Sciatic nerve (tissue), 2 donors: ENCODE data around the gene CYB561D2. TPM values are rescaled to one million over a fixed set of nuclear protein-coding genes. Genes with fewer than 3 reads are reported as not detected.
A peak's percentile ranks its signal among the peaks of the same experiment; 100 is the strongest.

Experiments
- ATAC-seq: fragments of 200-7000 bp; cut with Tn5 transposase; one replicate; pipeline ENCODE4 v1.9.1; 2020; ENCODE audit warnings: mild to moderate bottlenecking, moderate library complexity
- DNase-seq: peaks from one replicate; pipeline ENCODE4 v3.0.0-alpha.2; 2020; ENCODE audit warnings: low spot score
- intact Hi-C: fragments of 100-400 bp; cut with DNase I; formaldehyde crosslinking; loops from one replicate; pipeline ENCODE4 v1.14.2; 2022
- total RNA-seq: library from RNA; stranded (reverse); fragmentation: NEBNext Ultra II Directional; extraction: Animal tissue kit (Norgen Biotek cat#: 25700); gene quantifications from one replicate; pipeline ENCODE4 v1.2.1, GENCODE V29; 2021
- donor health status: DM: no; HTN: no; CAD: no.
- donor health status: DM: no; HTN: no; CAD: no.

Gene CYB561D2
- total RNA-seq, 1 donor from 2014 or later, result 10.1 TPM

DNA sequence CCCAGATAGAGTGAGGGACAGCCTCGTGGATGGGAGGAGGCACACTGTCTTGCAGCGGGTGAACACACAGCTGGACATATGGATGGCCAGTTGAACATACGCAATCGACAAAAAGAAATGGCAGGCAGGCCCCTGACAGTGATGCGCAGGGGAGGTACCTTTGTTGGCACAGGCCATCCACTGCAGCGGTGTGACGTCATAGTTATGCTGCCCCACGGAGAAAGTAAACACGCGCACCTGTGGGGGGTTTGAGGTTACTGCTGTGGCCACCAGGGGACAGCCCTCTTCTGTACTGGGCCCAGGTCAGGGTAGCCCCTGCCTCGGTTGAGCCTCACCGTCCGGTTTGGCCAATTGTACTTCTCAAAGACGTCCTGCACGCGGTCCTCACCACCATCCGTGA is 28.1 kb downstream of the CYB561D2 start:
- no peak for ATAC-seq
- intact Hi-C loops, result no loop called here
- DNase-seq, result no peak

DNA sequence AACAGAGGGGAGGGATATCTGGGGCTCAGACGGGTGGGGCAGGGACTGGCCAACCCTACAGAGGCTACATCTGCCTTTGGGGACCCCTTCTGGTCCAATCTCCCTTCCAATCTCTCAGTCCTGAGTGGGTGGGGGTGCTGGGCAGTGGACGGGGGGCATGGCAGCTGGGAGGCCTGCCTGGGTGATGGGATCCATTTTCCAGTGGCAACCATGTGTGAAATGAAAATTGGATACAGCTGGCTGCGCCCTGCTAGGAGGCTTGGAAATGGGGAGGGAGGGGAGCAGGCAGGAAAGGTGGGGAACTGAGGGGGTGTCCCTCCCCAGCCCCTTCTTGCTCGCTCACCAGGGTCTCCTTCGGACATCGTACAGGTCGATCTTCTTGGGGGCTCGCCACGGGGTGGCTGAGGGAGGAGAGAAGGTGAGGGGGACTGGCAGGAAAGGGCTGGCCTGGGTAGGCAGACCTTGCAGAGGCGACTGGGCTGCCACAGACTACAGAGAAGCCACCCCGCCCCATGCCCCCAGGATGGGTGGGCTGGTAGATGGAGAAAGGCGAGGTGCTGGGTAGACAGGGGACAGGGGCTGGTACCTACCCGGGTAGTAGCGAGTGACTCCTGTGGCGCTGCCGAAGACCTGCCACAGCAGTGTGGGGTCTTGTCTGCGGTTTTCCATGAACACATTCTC is 29.9 kb downstream of the CYB561D2 start:
- intact Hi-C loops, result no loop called here
- no peak for DNase-seq
- no peak for ATAC-seq

DNA sequence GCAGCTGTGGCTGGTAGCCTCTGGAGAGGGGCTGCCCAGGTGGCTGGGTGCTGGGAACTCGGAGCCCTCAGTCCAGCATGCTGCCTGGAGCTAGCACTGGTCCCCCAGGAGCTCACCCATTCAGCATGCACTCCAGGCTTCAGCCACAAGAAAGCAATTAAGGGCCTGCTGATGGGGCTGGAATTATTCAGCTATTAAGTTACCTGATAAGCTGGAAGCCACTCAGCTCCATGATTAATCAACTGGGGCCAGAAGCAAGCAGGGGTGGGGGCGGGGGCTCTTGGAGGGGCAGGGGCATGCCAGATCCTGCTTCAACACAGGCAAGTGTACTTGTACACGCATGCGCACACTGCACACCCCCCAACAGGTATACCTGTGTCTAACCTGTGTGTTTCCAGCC is 30.7 kb downstream of the CYB561D2 start:
- no peak for DNase-seq
- intact Hi-C loops, result no loop called here
- ATAC-seq, result no peak

DNA sequence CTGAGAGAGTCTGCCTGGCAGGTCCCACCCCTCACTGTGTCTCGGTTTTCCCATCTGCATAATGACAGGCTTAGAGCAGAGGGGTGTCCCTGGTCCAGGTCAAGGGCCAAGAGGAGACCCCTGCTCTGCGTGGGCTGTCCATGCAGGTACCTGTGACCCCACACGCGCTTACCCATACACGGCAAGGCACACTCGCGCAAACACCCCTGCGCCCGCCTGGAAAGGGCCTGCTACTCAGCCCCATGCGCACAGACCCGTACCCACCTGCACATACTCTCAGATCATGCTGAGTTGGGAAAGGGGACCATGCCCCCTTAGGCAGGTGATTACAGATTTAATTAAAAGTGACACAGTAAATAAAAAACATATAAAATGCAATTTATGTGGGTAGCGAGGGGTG is 32.1 kb downstream of the CYB561D2 start:
- ATAC-seq (no peak), DNase-seq (no peak)
- intact Hi-C loops, result no loop called here

DNA sequence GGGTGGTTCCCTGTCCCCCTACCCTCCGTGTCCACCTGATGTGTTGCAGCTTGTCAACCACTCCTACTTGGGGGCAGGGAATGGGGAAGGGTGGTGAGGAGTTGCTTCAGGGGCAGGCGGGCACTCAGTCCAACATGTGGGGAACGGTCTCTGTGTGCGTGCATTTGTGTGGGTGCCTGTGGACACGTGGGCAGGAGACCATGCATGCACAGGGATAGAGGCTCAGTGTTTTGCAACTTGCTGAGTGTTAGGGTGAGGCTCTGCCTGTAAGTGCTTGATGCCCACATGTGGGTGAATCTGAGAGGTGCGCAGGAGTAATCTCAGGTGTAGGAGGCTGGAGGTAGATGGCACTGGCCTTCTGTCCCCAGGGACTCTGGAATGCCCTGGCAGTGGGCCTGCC is 33.1 kb downstream of the CYB561D2 start:
- no peak for DNase-seq
- no peak for ATAC-seq
- intact Hi-C loops, result no loop called here

DNA sequence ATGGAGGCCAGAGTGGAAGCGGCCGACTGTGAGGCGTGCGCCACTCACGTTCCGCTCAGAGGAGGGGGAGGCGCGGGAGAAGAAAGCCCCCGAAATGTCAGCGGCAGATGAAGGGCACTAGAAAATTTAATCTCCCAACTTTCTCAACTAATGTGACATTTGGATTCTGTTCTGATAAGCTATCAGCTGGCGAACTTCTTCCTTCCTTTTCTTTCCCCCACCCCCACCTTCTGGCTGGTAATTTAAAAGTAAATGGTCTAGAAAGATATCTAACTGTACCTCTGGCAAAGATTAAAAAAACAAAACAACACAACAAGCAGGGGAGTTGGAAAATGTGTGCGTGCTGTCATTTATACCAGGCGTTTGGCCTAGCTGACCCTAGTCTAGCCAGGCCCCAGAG is 35.1 kb downstream of the CYB561D2 start:
- ATAC-seq, result no peak
- no peak for DNase-seq
- intact Hi-C loops, result no loop called here

DNA sequence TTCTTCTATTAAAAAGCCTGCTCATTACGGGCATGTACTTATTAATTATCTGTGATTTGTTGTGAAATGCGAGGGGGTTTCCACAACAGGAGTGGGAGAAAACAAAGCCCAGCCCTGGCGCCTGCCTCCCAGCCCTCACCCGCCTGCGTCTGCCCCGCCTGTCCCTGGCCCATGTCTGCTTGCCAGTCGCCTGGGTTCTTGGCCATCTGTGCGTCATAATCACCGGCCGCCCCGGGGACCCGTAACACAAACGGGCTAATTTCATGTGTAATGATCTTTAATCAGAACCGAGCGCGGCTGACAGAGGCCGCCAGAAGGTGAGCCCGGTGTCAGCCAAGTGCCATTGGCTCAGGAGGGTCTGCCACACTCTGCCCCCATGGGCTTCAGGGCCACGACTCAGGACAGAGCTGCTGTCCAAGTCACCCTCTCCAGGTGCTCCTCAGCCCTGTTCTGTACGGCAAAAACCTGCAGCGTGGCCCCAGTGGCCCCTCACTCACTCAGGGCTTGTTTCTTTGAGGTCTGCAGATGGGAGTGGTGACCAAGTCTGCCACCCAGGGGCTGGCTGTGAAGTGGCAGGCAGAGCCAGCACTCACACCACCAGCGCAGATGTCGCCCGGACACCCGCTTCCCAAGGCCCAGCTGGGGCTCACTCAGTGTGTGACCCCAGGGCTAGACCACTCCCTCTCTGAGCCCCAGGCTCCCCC is 37.5 kb downstream of the CYB561D2 start:
- intact Hi-C loops, result no loop called here
- no peak for DNase-seq
- no peak for ATAC-seq

DNA sequence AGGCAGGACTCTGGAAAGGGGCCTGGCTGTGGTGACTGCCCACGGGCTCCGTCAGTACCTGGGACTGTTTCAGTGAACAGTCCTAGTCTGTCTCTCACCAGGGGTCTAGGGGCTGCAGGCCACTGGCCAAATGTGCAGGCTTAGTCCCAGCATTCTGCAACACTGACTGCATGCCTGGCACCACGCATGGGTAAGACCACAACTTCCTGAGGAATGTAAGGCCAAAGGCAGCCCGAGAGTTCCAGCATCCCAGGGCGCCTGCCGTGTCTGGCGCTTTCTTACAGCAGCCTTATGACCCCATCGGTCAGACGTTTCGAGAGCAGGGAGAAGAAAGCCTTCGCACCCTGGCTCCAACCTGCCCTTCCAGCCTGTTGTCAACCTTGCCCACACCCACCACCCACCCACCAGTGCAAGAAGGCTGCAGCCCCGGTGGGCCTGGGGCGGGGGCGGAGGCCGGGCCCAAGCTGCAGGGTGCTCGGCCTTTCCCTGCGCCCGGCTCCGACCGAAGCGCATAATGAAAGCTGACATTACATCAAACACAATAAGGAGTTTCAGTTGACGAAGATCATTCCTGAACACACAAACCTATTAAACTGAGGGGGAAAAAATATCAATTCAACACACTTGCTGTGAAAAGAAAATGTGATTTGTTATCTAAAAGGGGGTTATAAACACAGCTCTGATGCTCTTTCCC is 38.2 kb downstream of the CYB561D2 start:
- DNase-seq (no peak), ATAC-seq (no peak)
- intact Hi-C loops, result no loop called here

DNA sequence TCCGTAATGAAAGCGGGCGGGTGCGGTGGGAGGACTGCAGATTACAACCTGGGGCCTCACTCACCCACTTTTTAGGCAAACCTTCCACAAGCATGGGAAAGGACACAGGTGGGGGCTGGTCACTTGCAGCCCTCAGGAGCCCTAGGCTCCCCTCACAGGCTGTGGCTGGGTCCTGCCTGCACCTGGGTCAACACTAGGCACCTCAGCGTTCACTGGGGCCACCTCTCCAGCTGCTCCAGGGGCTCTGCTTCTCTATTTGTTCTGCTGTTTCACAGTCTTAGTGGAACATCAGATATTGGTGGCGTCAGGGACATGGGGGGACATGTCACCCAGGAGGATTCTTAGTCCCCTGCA is 38.7 kb downstream of the CYB561D2 start:
- ATAC-seq (no peak), DNase-seq (no peak)
- intact Hi-C loops, result no loop called here

DNA sequence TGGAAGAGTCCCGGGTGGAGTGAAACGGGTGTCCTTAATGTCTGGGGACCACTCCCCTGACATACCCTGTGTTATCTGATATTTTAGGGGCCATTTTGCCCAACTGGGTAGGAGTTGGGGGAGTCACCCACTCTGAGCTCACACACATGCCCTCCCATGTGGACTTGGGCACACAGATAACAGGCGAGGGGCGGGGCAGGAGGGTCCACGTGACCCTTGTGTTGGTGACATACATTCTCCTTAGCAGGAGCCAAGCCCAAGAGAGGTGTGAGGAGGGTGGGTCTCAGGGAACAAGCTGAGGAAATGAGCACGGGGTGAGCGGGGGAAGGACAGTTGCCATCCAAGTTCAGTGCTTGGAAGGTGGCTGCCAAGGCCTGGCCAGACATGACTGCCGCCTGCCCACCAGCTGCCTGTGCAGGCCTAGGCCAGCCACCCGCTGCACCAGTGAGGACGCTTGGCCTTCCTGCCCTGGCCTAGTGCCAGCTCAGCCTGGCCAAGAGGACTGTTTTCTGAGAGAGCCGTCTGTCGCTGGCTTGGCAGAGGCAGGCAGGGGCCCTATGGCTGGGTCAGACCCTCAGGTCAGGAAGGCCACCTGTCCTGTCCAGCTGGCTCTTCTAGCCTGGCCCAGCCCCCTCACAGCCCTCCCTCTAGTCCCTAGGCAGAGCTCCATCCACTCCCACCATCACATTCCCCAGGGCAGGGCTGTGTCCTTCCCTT is 40.0 kb downstream of the CYB561D2 start:
- intact Hi-C loops, result no loop called here
- DNase-seq (peak; percentile 72), ATAC-seq (peak; percentile 59)

DNA sequence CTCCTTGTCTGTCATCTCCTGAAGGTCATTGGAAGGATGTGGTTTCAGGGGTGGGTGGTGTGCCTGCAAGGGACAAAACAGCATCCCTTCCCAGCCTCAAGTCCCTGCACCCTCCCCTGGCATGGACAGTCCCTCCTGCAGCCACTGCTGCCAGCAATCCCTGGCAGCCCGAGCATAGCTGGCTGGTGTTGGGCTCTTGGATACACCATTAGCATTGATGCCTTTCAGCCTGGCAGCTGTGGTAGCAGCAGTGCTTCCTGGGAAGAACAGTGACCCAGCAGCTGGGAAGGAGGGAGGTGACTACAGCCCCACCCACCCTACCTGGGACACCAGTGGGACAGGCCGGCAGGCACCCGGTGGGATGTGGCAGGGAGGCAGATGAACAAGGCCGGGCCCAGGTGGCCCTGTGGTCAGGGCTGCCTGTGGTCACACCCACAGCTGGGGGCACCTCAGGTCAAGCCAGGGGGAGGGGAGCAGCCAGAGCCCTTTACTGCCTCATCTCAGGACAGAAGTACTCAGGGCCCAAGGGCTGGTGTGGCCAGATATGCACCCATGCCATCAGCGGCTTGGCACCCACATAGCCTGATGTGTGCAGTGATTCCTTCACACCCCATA is 41.5 kb downstream of the CYB561D2 start:
- DNase-seq (no peak), ATAC-seq (no peak)
- intact Hi-C loops, result no loop called here

DNA sequence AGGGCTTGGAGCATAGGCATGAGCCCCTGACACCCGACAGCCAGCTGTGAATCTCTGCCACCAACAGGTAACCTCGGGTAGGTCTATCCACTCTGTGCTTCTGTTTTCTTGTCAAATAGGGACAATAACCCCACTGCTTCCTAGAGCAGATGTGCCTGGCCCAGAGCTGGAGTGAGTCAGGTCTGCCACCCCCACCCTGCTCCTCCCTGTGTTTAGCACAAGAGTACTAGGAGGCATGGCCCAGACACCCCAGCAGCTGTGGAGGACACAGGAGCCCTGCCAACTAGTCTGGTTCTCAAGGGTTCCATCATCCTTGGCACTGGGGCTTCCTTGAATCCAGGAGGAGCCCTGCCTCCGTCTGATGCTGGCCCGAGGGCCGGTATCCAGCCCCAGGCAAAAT is 42.4 kb downstream of the CYB561D2 start:
- intact Hi-C loops, result no loop called here
- no peak for ATAC-seq
- DNase-seq, result no peak

DNA sequence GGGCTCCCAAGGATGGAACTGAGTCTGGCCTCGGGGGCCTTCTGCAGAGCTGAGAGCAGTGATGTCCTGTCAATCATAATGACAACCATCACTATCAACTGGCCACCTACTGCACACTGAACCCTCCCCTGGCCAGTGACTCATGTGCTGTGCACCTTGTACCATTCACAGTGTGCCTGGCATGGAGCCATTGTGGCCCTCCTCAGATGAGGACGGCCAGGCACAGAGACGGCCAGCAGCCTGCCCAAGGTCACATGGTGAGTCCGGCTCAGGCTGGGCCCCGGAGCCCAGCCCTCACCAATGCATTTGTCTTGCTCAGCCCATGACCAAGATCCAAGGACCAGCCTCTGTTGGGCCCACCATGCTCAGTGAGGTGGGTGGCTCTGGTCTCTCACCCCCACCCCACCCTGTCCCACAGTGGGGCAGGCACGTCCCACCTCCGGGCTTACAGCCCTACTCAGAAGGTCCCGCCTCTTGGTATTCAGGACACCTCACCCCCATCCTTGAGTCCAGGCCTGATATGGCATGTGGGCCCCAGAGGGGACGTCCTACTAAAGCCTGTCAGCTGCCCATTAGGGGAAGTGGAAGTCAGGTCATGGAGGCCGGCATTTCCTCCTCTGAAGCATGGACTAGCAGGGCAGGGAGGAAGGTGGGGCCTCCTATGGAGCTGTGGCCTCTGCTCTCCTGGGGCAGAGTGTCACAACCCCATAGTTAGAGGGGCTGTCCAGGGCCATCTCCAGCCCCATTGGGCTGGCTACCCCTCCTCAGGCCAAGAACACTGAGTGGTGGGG is 44.6 kb downstream of the CYB561D2 start:
- ATAC-seq, result no peak
- intact Hi-C loops, result no loop called here
- no peak for DNase-seq

DNA sequence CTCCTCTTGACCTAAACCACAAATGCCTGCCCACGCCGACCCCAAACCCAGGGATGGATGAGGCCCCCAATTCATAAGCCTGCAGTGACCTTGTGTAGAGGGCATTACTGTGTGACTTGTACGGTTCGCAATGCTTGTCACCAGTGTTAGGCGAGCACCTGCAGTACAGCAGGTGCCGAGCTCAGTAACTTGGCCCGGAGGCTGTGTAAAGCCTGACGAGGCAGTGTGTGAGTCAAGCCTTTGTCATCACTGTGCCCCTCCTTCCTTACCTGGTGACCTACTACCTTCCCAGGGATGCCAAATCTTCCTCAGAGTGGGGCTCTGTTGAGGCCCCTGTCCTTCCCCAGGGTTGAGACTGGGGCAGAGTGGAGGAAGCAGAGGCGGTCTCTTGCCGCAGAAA is 45.8 kb downstream of the CYB561D2 start:
- ATAC-seq (no peak), DNase-seq (no peak)
- intact Hi-C loops, result no loop called here

DNA sequence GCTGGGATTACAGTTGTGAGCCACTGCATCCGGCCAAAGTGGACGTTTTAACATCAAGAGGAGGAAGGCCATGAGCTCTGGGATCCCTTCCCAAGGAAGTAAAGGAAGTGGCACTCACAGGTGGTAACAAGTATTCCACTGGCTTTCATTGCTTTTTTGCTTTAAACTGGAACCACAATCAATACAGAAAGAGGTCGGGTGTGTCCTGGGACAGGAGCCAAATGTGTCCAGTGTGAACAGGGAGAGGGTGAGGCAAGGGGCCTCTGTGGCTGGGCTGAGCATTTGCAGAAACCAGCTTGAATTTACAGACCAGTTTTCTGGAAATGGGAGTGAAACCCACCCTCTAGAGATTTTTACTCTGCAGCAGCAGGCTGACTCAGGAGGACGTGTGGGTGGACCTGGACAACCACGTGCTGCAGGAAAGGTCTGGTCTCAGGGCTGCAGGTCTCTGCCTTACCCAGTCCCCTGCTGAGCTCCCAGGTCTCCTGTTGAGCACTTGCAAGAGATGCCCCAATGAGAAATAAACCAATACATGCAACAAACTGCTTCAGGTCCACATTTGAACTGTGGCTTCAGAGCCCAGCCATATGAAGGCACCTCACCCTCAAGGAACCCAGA is 51.4 kb downstream of the CYB561D2 start:
- DNase-seq (no peak), ATAC-seq (no peak)
- intact Hi-C loops, result no loop called here
